Measurements from ENCODE around the gene ZNF189.

The ZNF189 gene

DNA sequence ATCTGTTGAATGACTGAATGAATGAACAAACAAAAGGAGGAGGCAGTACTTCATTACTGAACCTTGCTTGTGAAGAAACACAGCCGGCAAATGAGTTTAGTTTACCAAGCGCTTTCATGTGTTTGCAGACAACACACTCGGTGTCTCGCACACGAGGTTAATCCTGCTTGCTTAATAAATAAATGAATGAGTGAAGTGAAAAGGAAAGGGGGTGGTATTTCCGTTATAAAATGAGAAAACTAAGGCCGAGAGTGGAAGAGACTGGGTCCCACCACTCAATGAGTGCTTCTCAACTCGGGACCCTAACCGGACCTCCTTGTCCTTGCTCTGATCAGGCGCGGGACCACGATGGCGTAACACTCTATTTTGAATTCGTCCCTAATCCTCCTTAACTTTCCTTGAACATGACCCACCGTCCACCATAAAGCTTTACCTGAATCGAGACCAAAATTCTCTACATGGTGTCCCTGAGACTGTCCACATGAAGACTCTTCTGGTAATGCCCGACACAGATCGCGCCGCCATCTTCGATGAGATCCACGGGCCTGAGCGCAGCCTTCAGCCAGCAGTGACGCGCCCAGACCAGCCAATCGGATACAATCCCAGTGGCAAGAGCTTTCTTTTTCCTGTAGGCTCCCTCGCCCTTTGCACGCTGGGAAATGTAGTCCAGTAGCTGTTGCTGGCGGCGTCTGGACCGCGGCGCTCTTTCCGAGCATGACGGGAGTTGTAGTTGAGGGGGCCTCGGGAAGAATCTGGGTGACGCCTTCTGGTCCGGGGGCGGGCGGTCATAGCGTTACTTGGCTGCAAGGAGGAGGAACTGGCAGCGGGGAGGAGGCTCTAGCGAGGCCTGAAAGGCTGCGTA, at the start of gene ZNF189, which contains the start of gene MRPL50:
Gene ZNF189, plus strand, starts transcription at position 784 of the 862 bp plus-strand sequence. CDS start 306 bp downstream, outside the sequence.
Gene MRPL50, minus strand, starts transcription at position 551 of the 862 bp plus-strand sequence. Its CDS starts 26 bp downstream, at position 525.
- in situ Hi-C loops (cut with MboI; ENCODE audit: low sequenced_read_pairs, unreplicated experiment), result no loop called here
- peak; percentile 92 for DNase-seq (ENCODE audit: low spot score)
- TF ChIP-seq, protein P1, sequence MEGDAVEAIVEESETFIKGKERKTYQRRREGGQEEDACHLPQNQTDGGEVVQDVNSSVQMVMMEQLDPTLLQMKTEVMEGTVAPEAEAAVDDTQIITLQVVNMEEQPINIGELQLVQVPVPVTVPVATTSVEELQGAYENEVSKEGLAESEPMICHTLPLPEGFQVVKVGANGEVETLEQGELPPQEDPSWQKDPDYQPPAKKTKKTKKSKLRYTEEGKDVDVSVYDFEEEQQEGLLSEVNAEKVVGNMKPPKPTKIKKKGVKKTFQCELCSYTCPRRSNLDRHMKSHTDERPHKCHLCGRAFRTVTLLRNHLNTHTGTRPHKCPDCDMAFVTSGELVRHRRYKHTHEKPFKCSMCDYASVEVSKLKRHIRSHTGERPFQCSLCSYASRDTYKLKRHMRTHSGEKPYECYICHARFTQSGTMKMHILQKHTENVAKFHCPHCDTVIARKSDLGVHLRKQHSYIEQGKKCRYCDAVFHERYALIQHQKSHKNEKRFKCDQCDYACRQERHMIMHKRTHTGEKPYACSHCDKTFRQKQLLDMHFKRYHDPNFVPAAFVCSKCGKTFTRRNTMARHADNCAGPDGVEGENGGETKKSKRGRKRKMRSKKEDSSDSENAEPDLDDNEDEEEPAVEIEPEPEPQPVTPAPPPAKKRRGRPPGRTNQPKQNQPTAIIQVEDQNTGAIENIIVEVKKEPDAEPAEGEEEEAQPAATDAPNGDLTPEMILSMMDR (IDR thresholded peaks at IDR 0.05; ENCODE audit: borderline replicate concordance, control extremely low read depth, extremely low read depth, insufficient read depth, missing control alignments), result no peak

DNA sequence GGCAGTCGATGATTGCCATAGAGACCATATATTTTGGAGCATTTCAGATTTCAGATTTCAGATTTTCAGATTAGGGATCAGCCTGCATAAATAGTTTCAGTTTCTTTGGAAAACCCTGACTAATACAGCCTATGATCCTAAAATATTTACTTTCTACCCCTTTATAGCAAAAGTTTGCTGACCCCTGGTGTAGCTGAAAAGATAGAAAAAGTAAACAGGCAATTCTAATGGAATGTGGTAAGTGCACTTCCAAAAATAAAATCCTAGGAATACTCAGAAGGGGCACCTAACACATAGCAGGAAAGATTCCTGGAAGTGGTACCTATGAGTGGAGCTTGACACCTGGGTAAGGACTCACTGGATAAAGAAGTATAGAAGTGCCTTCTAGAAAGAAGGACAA, 48.4 kb upstream of the ZNF189 start:
- TF ChIP-seq, protein P1 (IDR thresholded peaks at IDR 0.05; ENCODE audit: borderline replicate concordance, control extremely low read depth, extremely low read depth, insufficient read depth, missing control alignments), result no peak
- DNase-seq (ENCODE audit: low spot score), result no peak
- in situ Hi-C loops (cut with MboI; ENCODE audit: low sequenced_read_pairs, unreplicated experiment), result no loop called here

DNA sequence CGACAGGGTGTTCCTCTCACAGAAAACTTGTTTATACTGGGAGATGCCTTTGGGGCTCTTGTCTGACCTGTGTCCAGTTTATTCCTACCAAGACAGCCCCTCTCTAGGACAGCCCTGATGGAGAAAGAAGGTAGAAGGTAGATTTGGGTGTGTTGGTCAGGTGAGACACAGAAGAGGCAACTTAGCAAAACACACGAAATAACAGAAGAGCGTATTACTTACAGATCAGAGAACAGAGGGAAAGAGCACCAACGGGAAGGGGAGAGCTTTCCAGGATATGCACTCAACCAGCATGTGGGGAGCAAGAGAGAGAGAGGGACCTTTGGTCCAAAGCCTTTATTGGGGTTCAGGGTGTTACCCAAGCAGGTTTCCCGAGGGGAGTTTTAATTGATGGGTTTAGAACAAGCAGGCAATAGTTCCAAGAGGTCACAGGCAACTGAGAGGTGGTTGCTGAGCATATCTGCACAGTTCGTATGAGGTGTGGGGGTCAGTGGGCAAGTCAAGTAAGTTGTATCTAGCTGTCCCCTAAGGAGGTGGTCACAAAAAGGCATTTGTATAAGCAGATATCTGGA, 45.7 kb upstream of the ZNF189 start:
- DNase-seq (ENCODE audit: low spot score), result no peak
- in situ Hi-C loops (cut with MboI; ENCODE audit: low sequenced_read_pairs, unreplicated experiment), result no loop called here

DNA sequence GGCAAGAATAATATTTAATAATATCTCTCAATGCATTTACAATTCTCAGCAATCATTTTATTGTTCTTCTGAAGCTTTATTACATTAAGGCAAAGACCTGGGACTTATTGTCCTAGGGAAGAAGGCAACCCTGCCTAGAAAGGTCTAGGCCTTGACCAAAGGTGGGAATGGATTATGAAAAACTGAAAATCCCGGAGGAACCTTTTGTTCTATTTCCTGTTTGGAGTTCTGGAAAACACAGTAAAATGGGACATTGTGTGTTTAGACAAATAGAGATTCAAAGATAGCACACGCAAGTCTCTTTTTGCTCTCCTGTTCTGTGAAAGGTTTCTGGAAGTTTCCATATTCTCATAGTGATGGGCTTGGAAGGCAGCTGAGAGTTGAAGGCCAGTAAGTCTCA, 45.0 kb upstream of the ZNF189 start:
- TF ChIP-seq, protein P1 (IDR thresholded peaks at IDR 0.05; ENCODE audit: borderline replicate concordance, control extremely low read depth, extremely low read depth, insufficient read depth, missing control alignments), result no peak
- no peak for DNase-seq (ENCODE audit: low spot score)
- in situ Hi-C loops (cut with MboI; ENCODE audit: low sequenced_read_pairs, unreplicated experiment), result no loop called here

More for the DNA sequence above, 45.7 kb upstream of the ZNF189 start:
- TF ChIP-seq, protein P1 (IDR thresholded peaks at IDR 0.05; ENCODE audit: borderline replicate concordance, control extremely low read depth, extremely low read depth, insufficient read depth, missing control alignments), result no peak

DNA sequence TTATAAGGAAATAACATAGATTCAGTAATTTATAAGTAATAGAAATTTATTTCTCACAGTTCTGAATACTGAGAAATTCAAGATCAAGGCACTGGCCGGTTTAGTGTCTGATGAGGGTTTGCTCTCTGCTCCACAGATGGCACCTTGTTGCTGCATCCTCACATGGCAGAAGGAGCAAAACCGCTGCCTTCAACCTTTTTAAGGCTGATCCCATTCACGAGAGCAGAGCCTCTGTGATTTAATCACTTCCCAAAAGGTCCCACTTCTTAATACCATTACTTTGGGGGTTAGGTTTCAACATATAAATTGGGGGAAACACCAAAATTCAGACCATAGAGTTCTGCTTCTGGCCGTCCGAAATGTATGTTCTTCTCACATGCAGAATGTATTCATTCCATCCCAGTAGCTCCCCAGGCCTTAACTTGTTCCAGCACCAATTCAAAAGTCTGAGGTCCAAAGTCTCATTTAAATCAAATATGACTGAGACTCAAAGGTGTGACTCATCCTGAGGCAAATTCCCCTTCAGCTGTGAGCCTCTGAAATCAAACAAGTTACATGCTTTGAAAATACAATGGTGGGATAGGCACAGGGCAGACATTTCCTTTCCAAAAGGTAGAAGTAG, 44.4 kb upstream of the ZNF189 start:
- DNase-seq (ENCODE audit: low spot score), result no peak
- in situ Hi-C loops (cut with MboI; ENCODE audit: low sequenced_read_pairs, unreplicated experiment), result no loop called here
- TF ChIP-seq, protein P1 (IDR thresholded peaks at IDR 0.05; ENCODE audit: borderline replicate concordance, control extremely low read depth, extremely low read depth, insufficient read depth, missing control alignments), result no peak
